ENCODE results near the gene KRTAP9-1.
"Not testable (repeated sequence)": the region's sequence is repeated elsewhere in the genome, so short reads cannot be mapped to it uniquely, and the experiment has no call there.

KRTAP9-1 gene

DNA sequence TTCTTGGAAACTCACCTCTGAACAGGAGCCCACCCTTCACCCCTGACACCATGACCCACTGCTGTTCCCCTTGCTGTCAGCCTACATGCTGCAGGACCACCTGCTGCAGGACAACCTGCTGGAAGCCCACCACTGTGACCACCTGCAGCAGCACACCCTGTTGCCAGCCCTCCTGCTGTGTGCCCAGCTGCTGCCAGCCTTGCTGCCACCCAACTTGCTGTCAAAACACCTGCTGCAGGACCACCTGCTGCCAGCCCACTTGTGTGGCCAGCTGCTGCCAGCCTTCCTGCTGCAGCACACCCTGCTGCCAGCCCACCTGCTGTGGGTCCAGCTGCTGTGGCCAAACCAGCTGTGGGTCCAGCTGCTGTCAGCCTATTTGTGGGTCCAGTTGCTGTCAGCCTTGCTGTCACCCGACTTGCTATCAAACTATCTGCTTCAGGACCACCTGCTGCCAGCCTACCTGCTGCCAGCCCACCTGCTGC, at the start of gene KRTAP9-1:
Gene KRTAP9-1, plus strand, starts transcription at position 51 of the 482 bp plus-strand sequence. Its CDS starts 0 bp downstream, at position 51.
- DNase-seq (ENCODE audit: low read depth); H3K4me3 ChIP-seq (ENCODE audit: low read depth, low read length): not testable (repeated sequence)

DNA sequence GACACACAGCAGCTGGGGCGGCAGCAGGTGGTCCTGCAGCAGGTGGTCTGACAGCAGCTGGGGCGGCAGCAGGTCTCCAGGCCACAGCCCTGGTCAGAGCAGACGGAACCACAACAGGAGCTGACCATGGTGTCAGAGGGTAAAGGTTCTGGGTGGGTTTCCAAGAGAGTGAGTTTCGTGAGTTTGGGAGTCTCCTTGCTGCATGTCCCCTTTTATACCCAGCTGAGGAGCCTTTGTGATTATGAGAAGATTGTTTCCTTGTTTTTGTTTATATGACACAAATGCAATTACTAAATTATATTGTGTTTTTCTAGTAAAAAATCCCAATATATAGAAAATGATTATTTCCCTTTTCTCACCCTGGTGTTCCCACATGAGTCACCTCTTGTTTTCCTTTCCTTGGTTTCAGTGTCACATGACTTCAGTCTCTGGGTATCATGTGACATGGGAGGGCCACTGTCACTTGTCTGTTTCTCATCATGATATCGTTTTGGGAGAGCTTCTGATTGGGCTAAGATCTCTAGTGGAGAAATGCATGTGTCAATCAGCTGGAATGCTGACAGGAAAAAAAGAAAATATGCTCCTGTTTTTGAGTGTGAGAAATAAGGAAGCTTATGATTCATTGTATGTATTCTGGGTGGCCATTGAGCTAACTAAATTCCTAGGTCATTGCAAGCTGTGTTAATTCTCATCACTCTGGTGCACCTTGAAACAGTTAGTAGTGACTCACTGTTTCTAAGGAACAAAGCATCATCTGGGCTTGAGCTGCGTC, 49.1 kb upstream of the KRTAP9-1 start, which contains the start of gene KRTAP4-6:
Gene KRTAP4-6, minus strand, starts transcription at position 185 of the 772 bp plus-strand sequence. Its CDS starts 57 bp downstream, at position 128.
- H3K4me3 ChIP-seq (ENCODE audit: low read depth, low read length): no peak within 1 kb of the TSS
- no peak for TF ChIP-seq CTCF (IDR thresholded peaks at IDR 0.05; ENCODE audit: control insufficient read depth, extremely low read depth, insufficient read depth)
- DNase-seq (ENCODE audit: low read depth): no peak

- DNase-seq (ENCODE audit: low read depth): no peak
- no peak overlapping the region for H3K4me3 ChIP-seq (ENCODE audit: low read depth, low read length)
- no peak for TF ChIP-seq CTCF (IDR thresholded peaks at IDR 0.05; ENCODE audit: control insufficient read depth, extremely low read depth, insufficient read depth)
Observed at GRCh38 chr17:41141361-41141760, 48.3 kb upstream of the KRTAP9-1 start.

DNA sequence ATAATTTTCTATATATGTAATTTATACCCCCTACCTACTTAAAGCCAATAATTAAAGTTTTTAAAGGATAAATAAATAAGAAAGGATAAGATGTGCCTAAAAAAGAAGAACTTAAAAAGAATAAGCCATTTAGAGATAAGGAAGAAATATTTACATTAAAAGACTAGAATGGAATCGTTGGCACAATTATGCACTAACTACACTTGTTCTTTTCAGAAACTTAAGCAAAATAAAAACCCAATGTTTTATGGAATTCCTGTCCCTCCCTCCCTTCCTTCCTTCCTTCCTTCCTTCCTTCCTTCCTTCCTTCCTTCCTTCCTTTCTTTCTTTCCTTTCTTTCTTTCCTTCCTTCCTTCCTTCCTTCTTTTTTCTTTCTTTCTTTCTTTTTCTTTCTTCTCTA, 44.8 kb upstream of the KRTAP9-1 start:
- no peak overlapping the region for H3K4me3 ChIP-seq (ENCODE audit: low read depth, low read length)
- no peak for DNase-seq (ENCODE audit: low read depth)
- TF ChIP-seq CTCF (IDR thresholded peaks at IDR 0.05; ENCODE audit: control insufficient read depth, extremely low read depth, insufficient read depth): no peak

DNA sequence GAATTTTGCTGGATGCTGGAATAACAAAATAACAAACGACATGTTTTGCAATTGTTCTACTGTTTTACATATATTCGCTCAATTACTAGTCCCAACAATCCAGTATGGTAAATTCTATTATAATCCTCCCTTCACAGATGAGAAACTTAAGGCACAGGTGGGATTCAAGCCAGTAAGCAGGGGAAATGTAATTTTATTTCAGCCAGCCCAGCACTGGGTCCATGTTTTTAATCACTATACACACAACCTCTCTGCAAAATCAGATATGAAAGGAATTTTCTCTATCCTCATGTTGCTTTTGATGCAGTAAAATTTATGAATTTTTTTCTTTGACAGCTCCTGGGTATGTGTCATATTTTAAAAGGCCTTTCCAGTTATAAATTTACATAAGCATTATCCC, 44.4 kb upstream of the KRTAP9-1 start:
- DNase-seq (ENCODE audit: low read depth): no peak
- H3K4me3 ChIP-seq (ENCODE audit: low read depth, low read length): no peak overlapping the region
- no peak for TF ChIP-seq CTCF (IDR thresholded peaks at IDR 0.05; ENCODE audit: control insufficient read depth, extremely low read depth, insufficient read depth)

DNA sequence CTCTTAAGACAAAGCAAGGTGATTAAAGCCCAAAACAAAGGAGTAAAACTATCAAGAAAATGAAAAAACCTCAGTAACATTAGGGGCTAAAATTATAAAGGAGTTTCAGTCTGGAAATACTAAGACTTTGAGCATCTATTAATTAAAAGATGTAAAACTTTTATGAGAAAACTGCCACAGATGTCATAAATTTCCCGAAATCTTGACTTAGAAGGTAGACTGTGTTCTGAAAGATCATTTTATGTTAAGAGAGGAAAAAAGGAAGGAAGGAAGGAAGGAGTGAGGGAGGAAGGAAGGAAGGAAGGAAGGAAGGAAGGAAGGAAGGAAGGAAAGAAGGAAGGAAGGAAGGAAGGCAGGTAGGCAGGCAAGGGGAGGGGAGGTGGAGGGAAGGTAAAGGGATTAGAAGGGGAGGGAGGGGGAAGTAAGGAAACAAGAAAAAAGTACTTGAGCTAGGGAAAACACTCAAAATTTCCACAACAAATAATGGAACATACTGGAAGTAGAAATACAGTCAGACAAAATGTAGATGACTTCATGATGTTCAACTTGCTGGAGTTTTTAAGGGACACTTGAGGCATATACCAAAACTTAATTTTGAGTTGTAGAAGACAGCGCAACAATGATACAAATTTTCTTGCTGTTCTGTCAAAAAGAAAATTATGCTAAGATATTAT, 42.0 kb upstream of the KRTAP9-1 start:
- TF ChIP-seq CTCF (IDR thresholded peaks at IDR 0.05; ENCODE audit: control insufficient read depth, extremely low read depth, insufficient read depth): no peak
- DNase-seq (ENCODE audit: low read depth): no peak

DNA sequence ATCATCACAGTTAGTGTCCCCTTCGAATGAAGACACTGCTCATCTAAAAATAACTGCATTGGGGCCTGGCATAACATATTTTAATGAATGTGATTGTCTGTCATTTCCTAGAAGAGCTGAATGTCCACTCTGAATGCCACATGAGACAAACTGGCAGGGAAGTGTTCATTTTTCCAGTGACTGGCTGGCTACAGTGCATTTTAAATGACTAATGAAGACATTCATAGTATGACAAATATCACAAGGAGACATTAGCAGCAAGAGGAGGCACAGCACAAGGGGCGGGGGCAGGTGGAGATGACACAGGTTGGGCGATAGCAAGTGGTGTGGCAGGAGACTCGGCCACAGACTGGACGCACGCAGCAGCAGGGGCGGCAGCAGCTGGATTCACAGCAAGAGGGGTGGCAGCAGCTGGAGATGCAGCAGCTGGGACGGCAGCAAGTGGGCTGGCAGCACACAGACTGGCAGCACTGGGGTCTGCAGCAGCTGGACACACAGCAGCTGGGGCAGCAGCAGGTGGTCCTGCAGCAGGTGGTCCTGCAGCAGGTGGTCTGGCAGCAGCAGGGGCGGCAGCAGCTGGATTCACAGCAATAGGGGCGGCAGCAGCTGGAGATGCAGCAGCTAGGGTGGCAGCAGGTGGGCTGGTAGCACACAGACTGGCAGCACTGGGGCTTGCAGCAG, 40.6 kb upstream of the KRTAP9-1 start:
- not testable (repeated sequence) for H3K4me3 ChIP-seq (ENCODE audit: low read depth, low read length); DNase-seq (ENCODE audit: low read depth)

More for the DNA sequence above, 42.0 kb upstream of the KRTAP9-1 start:
- no peak overlapping the region for H3K4me3 ChIP-seq (ENCODE audit: low read depth, low read length)
